ENCODE results near the gene KIAA1217.

Gene KIAA1217

GRCh38 chr10:24568042-24568441 is 359.1 kb downstream of the KIAA1217 start:
- no peak for DNase-seq

DNA sequence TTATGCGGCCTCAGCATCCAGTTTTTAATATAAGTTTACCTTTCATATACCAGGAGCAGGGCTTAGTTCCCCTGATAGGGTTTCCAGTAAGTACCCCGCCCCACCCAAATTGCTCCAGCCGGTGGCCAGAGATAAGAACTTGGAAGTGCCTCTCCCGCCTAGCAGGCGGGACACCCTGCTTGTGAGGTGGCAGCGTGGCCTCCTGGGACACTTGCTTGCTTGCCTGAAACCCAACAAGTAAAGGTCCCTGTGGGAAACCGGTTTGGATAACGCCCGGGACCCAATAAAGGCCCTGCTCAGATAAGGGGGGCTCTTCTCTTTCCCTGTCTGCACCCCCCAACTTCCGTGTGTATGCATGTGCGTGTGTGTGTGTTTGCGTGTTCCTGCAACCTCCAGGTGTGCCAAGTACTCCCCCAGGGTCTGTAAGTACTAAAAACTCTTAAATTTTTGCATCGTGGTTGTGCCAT is 360.4 kb downstream of the KIAA1217 start:
- peak; percentile 11 for DNase-seq

- DNase-seq = no peak
Observed at GRCh38 chr10:24569828-24570657, 361.1 kb downstream of the KIAA1217 start.

- no peak for DNase-seq
Observed at GRCh38 chr10:24570658-24571426, 361.9 kb downstream of the KIAA1217 start.

DNA sequence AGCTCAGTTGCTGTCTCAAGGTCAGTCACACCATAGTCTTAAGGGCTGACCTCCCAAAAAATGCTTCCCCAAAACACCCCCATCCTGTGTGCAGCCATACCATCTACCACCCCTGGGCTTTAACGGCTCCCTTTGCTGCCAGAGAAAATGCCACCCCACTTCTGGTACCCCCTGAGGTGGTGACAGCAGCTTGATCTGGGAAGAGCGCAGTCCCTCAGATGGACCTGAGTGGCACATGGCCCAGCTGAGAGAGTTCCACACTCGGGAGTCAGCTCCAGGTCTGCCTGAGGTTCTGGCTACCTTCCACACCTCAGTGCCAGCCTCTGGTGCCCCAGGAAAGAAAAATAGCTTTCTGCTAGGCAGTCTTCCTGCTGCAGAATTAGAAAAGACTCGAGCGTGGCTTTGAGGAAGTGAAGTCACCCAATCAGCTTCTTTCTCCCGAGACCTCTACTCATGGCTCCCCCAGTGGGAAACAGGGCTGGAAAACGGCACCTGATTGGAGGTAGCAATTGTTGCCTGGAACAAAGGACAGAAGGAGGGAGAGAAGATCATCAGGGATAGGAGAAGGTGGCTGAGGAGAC is 363.0 kb downstream of the KIAA1217 start:
- DNase-seq = no peak

- DNase-seq = no peak
Observed at GRCh38 chr10:24574161-24574560, 365.2 kb downstream of the KIAA1217 start.

DNA sequence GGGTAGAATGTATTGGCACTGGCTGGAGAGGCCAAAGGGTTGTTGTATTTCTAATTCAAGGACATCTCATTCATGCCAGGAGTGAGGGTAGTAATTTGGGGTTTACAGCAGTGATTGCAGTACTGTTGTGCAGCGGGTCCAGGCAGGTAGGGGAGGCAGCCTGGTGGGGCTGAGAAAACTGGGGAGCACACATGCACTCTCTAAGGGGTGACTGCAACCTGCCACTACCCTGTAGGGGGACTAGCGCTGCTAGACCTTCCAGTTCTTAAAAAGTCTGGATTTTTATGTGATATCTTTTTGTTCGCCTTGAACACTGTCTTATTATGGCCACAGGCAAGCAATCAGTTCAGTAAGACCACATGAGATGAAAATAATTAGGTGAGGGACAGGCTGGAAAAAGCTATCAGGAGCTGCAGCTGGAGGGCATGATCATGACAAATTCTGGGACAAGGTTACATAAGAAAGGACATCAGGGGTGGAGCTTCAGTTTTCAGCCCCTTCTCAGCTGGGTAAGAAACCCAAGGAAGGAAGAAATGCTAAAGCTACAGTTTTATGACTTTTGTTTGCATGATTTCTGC is 365.7 kb downstream of the KIAA1217 start:
- no peak for DNase-seq

GRCh38 chr10:24575481-24576002 is 366.6 kb downstream of the KIAA1217 start:
- no peak for DNase-seq

- no peak for DNase-seq
Observed at GRCh38 chr10:24579448-24579847, 370.5 kb downstream of the KIAA1217 start.

DNA sequence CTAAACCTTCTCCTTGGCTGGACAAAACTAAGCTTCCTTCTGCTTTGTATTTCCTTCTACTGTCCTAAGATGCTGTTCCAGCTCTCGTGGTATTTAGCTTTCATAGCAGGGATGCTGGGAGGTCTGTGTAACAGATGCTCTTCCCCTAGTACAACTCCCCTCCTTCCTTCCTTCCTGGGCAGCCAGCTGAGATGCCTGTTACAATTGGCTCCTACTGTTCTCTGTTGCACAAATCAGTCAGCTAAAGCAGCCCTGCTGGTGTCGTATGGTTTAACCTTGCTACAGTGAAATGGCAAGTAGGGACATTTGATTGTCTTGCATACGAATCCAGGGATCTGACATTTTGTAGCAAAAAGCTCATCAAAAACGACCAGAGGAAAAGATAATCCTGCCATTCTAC is 371.0 kb downstream of the KIAA1217 start:
- DNase-seq = no peak

GRCh38 chr10:24589265-24589664 is 380.3 kb downstream of the KIAA1217 start:
- no peak for DNase-seq

DNA sequence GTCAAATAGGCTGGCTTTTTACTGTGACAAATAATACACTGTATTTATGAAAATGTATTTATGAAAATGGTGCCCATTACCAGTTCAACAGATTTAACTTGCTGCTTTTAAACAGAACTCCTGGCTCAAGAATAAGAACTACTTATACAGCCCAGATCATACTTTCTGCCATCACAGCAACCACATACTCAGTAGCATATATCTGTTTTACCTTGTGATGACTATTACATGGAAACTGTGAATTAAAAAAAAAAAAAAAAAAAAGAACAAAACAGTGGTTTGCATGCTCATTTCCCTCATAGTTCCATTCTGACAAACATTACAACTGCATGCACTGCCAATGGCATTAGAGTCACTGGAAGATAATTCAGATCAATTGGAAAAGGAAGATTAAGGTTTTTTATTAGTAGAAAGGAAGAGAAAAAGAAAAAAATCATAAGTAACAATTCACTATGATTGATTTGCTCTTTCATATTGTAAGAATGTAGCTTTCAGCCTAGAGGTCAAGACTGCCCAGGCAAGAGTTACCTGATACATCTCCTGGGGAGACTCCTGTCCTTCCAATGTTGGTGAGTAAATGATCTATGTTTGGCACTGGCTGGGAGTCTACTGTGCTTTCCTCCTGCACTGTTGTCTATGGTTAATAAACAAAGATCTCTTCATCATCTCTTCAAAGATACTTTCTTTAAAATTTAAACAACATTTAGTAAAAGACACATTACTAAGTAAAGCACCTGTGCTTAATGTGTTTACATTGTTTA is 381.9 kb downstream of the KIAA1217 start:
- DNase-seq = no peak

- no peak for DNase-seq
Observed at GRCh38 chr10:24596217-24596930, 387.4 kb downstream of the KIAA1217 start.

- DNase-seq = no peak
Observed at GRCh38 chr10:24597426-24597825, 388.5 kb downstream of the KIAA1217 start.

Data from DMS53 (cell line).